Fibroblast of lung (primary cell): Measurements from ENCODE around the gene FAM47C. TPM values are rescaled to one million over a fixed set of nuclear protein-coding genes. Genes with fewer than 3 reads are reported as not detected.
"Not testable (repeated sequence)": the region's sequence is repeated elsewhere in the genome, so short reads cannot be mapped to it uniquely, and the experiment has no call there.

ENCODE experiments used
- DNase-seq, 2 donors: peaks; one replicate each; pipeline versions ENCODE4 v3.0.0 to v3.0.0-alpha.2; 2010; ENCODE audit warnings: low read depth in 2 of 2
- H2AFZ ChIP-seq: 2 replicates; pipeline ENCODE4 v1.5.1; 2012; ENCODE audit warnings: low read length, control low read depth, inconsistent platforms
- H3K27ac ChIP-seq: 2 replicates; pipeline ENCODE4 v1.5.1; 2011; ENCODE audit warnings: low read length, control low read depth; ENCODE audit not compliant: insufficient read depth
- H3K27me3 ChIP-seq: 2 replicates; pipeline ENCODE4 v1.5.1; 2011; ENCODE audit warnings: mild to moderate bottlenecking, low read length; ENCODE audit not compliant: control insufficient read depth, insufficient read depth
- H3K36me3 ChIP-seq: 2 replicates; pipeline ENCODE4 v1.5.1; 2011; ENCODE audit warnings: low read length; ENCODE audit not compliant: control insufficient read depth, insufficient read depth
- H3K4me1 ChIP-seq: 2 replicates; pipeline ENCODE4 v1.5.1; 2011; ENCODE audit warnings: low read length; ENCODE audit not compliant: control insufficient read depth, insufficient read depth; ENCODE audit errors: extremely low read depth
- H3K4me2 ChIP-seq: 2 replicates; pipeline ENCODE4 v1.5.1; 2011; ENCODE audit warnings: low read length, control low read depth; ENCODE audit not compliant: insufficient read depth; ENCODE audit errors: extremely low read depth
- H3K4me3 ChIP-seq, 4 experiments: fragments of 200-600 bp in 1 of 4; sonication (generic) in 1 of 4; replicated peaks in 1 of 4; 2 replicates each; pipeline ENCODE4 v1.5.1; 2011 to 2016; ENCODE audit warnings: low read length in 4 of 4, low read depth in 3 of 4, mild to moderate bottlenecking in 3 of 4, control low read depth in 2 of 4, inconsistent platforms in 1 of 4, mixed read lengths in 1 of 4; ENCODE audit not compliant: insufficient read depth in 1 of 4; ENCODE audit errors: control extremely low read depth in 1 of 4
- H3K79me2 ChIP-seq: 2 replicates; pipeline ENCODE4 v1.5.1; 2012; ENCODE audit warnings: mild to moderate bottlenecking, low read length, inconsistent platforms; ENCODE audit not compliant: control insufficient read depth, insufficient read depth
- H3K9ac ChIP-seq: 2 replicates; pipeline ENCODE4 v1.5.1; 2011; ENCODE audit warnings: mild to moderate bottlenecking, low read length, control low read depth; ENCODE audit not compliant: insufficient read depth
- H3K9me3 ChIP-seq: 2 replicates; pipeline ENCODE4 v1.5.1; 2012; ENCODE audit warnings: low read depth, low read length; ENCODE audit not compliant: control insufficient read depth, insufficient read depth
- H4K20me1 ChIP-seq: 2 replicates; pipeline ENCODE4 v1.5.1; 2011; ENCODE audit warnings: low read length; ENCODE audit not compliant: control insufficient read depth, insufficient read depth; ENCODE audit errors: extremely low read depth
- EZH2 ChIP-seq: IDR thresholded peaks from 2 replicates; pipeline ENCODE4 v1.5.1; 2012; ENCODE audit warnings: low read length, control low read depth, mild to moderate bottlenecking; ENCODE audit errors: missing control alignments
- polyA minus RNA-seq: library from RNA; depleted of rRNA, polyadenylated mRNA; stranded (reverse); fragments of >200 nt; gene quantifications from 2 replicates; pipeline ENCODE4 v1.2.3, GENCODE V29; 2011; ENCODE audit warnings: low replicate concordance
- polyA plus RNA-seq, 2 donors: library from polyadenylated mRNA; depleted of rRNA in 1 of 2; stranded (reverse) in 1 of 2; unstranded in 1 of 2; fragments of >200 nt; gene quantifications; 2 replicates each; pipeline ENCODE4 v1.2.1, GENCODE V29; 2011 to 2012; ENCODE audit warnings: missing spikeins in 1 of 2
- total RNA-seq: library from RNA; depleted of rRNA; stranded (reverse); fragments of >200 nt; gene quantifications from 2 replicates; pipeline ENCODE4 v1.2.1, GENCODE V29; 2014
- TF ChIP-seq, protein P1 (sequence below), 2 donors: IDR thresholded peaks in 1 of 2; conservative IDR thresholded peaks in 1 of 2; 1 replicate in 1 of 2; 2 replicates in 1 of 2; pipeline ENCODE4 v1.5.1; 2011 to 2012; ENCODE audit warnings: low read length in 2 of 2, control low read depth in 1 of 2, inconsistent platforms in 1 of 2, low read depth in 1 of 2, mild to moderate bottlenecking in 1 of 2

Gene FAM47C
- total RNA-seq (not detected in 2 replicates), polyA plus RNA-seq (not detected in 2 replicates), polyA minus RNA-seq (0.20 TPM in 1 of 2 replicates, not detected in the other)
- not detected in 2 replicates for polyA plus RNA-seq (2012)

DNA sequence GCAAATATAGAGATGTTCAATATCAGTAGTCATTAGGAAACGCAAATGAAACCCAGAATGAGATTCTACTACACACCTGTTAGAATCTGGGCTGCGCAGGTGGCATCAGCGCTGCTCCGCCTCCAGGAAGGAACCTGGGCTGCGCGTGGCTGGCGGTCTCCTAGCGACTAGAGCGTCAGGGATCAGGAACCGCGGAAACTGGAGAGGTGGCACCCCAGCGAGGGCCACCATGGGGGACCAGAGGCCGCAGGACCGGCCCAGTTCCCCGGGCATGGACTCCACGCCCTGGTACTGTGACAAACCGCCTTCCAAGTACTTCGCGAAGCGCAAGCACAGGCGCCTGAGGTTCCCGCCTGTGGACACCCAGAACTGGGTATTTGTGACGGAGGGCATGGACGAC, at the start of gene FAM47C:
Gene FAM47C (plus strand): TSS at position 185 of the 400 bp plus-strand sequence. CDS start 45 bp downstream, at position 230.
- not testable (repeated sequence) for H3K36me3 ChIP-seq, H4K20me1 ChIP-seq, H3K4me3 ChIP-seq, H3K4me1 ChIP-seq, H3K79me2 ChIP-seq, H2AFZ ChIP-seq, H3K27me3 ChIP-seq, H3K4me2 ChIP-seq, H3K9me3 ChIP-seq, H3K9ac ChIP-seq, H3K27ac ChIP-seq, DNase-seq

DNA sequence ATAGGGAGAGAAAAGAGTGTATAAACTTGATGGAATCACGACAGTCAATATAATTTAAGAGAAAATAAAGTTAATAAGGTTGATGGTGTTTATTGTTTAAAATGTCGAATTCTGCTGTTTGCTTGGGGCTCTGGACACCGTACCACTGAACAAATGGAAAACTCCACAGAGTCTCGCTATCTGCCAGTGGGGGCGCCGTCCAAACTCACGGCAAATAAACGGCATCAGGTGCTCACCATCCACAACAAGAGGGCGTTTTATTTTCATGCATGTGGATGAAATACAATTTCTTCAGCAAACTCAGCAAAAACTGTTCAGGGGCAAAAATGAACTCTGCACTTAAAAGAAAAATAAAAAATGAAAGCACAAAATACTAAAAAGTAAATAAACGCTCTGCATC, 46.6 kb upstream of the FAM47C start:
- H3K27me3 ChIP-seq: no peaks in the 10 kb centered on the region
- no peaks in the 10 kb centered on the region for H3K4me1 ChIP-seq
- no peak overlapping the region for H3K27ac ChIP-seq
- H3K4me2 ChIP-seq: no peak overlapping the region
- no peaks in the 10 kb centered on the region for H3K9me3 ChIP-seq
- no peak overlapping the region for H2AFZ ChIP-seq
- no peak for DNase-seq
- H3K9ac ChIP-seq: no peak overlapping the region
- no peaks in the 10 kb centered on the region for H3K79me2 ChIP-seq
- TF ChIP-seq, protein P1, sequence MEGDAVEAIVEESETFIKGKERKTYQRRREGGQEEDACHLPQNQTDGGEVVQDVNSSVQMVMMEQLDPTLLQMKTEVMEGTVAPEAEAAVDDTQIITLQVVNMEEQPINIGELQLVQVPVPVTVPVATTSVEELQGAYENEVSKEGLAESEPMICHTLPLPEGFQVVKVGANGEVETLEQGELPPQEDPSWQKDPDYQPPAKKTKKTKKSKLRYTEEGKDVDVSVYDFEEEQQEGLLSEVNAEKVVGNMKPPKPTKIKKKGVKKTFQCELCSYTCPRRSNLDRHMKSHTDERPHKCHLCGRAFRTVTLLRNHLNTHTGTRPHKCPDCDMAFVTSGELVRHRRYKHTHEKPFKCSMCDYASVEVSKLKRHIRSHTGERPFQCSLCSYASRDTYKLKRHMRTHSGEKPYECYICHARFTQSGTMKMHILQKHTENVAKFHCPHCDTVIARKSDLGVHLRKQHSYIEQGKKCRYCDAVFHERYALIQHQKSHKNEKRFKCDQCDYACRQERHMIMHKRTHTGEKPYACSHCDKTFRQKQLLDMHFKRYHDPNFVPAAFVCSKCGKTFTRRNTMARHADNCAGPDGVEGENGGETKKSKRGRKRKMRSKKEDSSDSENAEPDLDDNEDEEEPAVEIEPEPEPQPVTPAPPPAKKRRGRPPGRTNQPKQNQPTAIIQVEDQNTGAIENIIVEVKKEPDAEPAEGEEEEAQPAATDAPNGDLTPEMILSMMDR (conservative IDR thresholded peaks at IDR 0.05 in 1 of 2, IDR thresholded peaks at IDR 0.05 in 1 of 2; ENCODE audit: low read depth in 1 of 2, low read length in 2 of 2): no peak
- TF ChIP-seq EZH2: no peak
- no peak overlapping the region for H3K4me3 ChIP-seq
- H4K20me1 ChIP-seq: no peaks in the 10 kb centered on the region
- no peaks in the 10 kb centered on the region for H3K36me3 ChIP-seq

DNA sequence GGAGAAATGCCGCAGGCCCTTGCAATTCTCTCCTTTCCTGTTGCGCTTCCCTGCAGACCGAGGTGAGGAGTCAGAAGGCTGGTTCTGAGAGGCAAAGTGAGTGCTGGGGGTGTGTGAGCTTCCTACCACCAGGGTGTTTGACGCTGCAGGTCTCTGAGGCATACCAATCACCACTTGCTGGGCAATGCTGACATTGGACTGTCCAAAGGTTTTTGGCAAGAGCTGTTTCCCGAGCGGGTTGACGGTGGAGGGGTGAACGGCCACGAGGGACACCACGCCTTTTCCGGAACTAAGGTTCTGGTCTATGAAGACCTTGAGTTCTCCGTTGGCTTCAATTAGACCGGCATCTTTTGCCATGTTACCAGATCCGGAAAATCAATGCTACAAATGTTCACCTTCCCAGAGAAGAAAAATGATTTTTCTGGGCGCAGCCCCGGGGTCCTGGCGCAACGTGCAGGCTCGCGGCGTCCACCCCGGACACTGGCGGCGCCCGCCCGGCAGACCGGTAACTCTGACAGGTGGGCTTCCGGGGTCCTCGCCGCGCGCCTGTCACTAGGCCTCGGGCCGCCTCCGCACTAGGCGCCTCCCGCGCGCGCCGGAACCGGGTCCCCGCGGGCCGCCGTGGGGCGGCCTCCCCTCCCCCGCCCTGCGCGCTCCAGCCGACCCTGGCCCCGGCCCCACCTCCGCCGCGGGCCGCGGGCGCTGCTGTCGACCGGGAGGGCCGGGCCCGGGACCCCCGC, 44.9 kb upstream of the FAM47C start:
- H3K4me2 ChIP-seq: no peak overlapping the region
- no peak for DNase-seq
- no peak overlapping the region for H3K4me3 ChIP-seq
- TF ChIP-seq, protein P1 (conservative IDR thresholded peaks at IDR 0.05 in 1 of 2, IDR thresholded peaks at IDR 0.05 in 1 of 2; ENCODE audit: low read depth in 1 of 2, low read length in 2 of 2): no peak
- no peak for TF ChIP-seq EZH2
- H3K79me2 ChIP-seq: no peaks in the 10 kb centered on the region
- H3K9me3 ChIP-seq: no peaks in the 10 kb centered on the region
- no peak overlapping the region for H2AFZ ChIP-seq
- no peaks in the 10 kb centered on the region for H4K20me1 ChIP-seq
- no peaks in the 10 kb centered on the region for H3K4me1 ChIP-seq
- no peaks in the 10 kb centered on the region for H3K27me3 ChIP-seq
- no peak overlapping the region for H3K27ac ChIP-seq
- no peaks in the 10 kb centered on the region for H3K36me3 ChIP-seq
- no peak overlapping the region for H3K9ac ChIP-seq
